Kasumi-1 (cell line): ENCODE data around the gene MAJIN.
"Not testable (repeated sequence)": the region's sequence is repeated elsewhere in the genome, so short reads cannot be mapped to it uniquely, and the experiment has no call there.

Experiments
- DNase-seq, 2 experiments: peaks; one replicate each; lab custom pipeline; 2025; lab: John Stamatoyannopoulos, UW

The MAJIN gene

GRCh38 chr11:64990222-64990923 lies 18.5 kb upstream of the MAJIN start:
- no peak for DNase-seq

- DNase-seq = no peak
Measured at GRCh38 chr11:64989416-64989815, 17.5 kb upstream of the MAJIN start.

- DNase-seq = no peak
Measured at GRCh38 chr11:64987998-64988854, 16.3 kb upstream of the MAJIN start.

- not testable (repeated sequence) for DNase-seq
Measured at GRCh38 chr11:64983339-64983738, 11.4 kb upstream of the MAJIN start.

GRCh38 chr11:64976651-64977050 lies 4.7 kb upstream of the MAJIN start:
- DNase-seq = no peak

GRCh38 chr11:64974124-64974523 lies 2.2 kb upstream of the MAJIN start:
- no peak for DNase-seq

GRCh38 chr11:64970731-64971151 lies 1.2 kb downstream of the MAJIN start:
- DNase-seq = no peak

GRCh38 chr11:64969209-64969608 lies 2.7 kb downstream of the MAJIN start:
- no peak for DNase-seq

- DNase-seq = no peak
Measured at GRCh38 chr11:64967375-64967774, 4.5 kb downstream of the MAJIN start.

- no peak for DNase-seq
Measured at GRCh38 chr11:64963072-64963631, 8.8 kb downstream of the MAJIN start.

- no peak for DNase-seq
Measured at GRCh38 chr11:64960719-64961118, 11.2 kb downstream of the MAJIN start.

- no peak for DNase-seq
Measured at GRCh38 chr11:64959498-64959897, 12.4 kb downstream of the MAJIN start.

GRCh38 chr11:64954201-64954600 lies 17.7 kb downstream of the MAJIN start:
- no peak for DNase-seq

GRCh38 chr11:64951529-64951928 lies 20.4 kb downstream of the MAJIN start:
- DNase-seq = no peak

- no peak for DNase-seq
Measured at GRCh38 chr11:64947208-64947814, 24.6 kb downstream of the MAJIN start.

- no peak for DNase-seq
Measured at GRCh38 chr11:64936539-64936938, 35.4 kb downstream of the MAJIN start.

GRCh38 chr11:64935359-64936081 lies 36.4 kb downstream of the MAJIN start, which contains the start of gene GPHA2:
Gene GPHA2 (minus strand): TSS chr11:64935893. CDS start chr11:64935460, 433 bp downstream.
- DNase-seq = no peak

- no peak for DNase-seq
Measured at GRCh38 chr11:64934682-64935358, 37.1 kb downstream of the MAJIN start.

GRCh38 chr11:64933935-64934681 lies 37.8 kb downstream of the MAJIN start:
- peak in 1 of 2 experiments; percentile 5 for DNase-seq

GRCh38 chr11:64933213-64933934 lies 38.5 kb downstream of the MAJIN start:
- no peak for DNase-seq
